Embryonic facial prominence (tissue), 1 donor: ENCODE results near the gene AIP.
"Not testable (repeated sequence)": the region's sequence is repeated elsewhere in the genome, so short reads cannot be mapped to it uniquely, and the experiment has no call there.

ENCODE experiments used
- DNase-seq: peaks from one replicate; pipeline ENCODE4 v3.0.0-alpha.2; 2016; ENCODE audit errors: extremely low spot score

AIP gene

GRCh38 chr11:67449116-67449844 is 33.5 kb upstream of the AIP start:
- no peak for DNase-seq

GRCh38 chr11:67450796-67451657 is 31.8 kb upstream of the AIP start:
- DNase-seq: no peak

- no peak for DNase-seq
Measured at GRCh38 chr11:67451658-67451976, 31.2 kb upstream of the AIP start.

DNA sequence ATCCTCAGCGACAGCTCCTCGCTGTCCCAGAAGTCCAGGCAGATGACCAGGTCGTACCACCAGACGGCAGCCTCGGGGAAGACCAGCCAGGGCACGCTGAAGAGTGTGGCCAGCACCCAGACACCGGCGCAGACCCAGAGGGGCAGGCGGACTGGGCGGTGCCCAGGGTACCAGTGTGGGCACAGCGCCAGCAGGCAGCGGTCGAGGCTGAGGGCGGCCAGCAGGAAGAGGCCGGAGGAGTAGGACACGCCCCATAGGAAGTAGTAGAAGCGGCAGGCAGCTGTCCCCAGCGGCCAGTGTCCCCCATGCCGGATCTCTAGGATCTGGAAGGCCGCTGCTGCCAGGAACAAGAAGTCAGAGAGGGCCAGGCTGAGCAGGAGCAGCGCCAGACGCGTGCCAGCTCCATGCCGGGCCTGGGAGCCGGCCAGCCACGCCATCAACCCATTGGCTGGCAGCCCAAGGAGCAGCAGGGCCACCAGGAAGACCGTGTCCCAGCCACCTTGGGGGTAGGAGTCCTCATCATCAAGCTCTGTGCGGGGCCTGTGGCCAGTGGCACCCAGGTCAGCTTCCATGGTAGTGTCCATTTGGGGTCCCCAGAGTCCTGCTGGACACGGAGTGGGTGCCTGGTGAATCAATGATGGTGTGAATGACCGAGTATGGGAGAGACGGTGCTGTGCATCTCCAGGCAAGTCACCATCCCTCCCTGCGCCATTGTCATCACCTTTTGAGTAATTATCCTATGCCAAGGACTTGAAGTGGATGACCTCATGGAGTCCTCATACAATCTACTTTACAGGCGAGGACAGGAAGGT is 30.5 kb upstream of the AIP start, which contains the start of gene GPR152:
Gene GPR152 (minus strand): TSS at position 589 of the 812 bp plus-strand sequence. CDS start 5 bp downstream, at position 584.
- DNase-seq: no peak

DNA sequence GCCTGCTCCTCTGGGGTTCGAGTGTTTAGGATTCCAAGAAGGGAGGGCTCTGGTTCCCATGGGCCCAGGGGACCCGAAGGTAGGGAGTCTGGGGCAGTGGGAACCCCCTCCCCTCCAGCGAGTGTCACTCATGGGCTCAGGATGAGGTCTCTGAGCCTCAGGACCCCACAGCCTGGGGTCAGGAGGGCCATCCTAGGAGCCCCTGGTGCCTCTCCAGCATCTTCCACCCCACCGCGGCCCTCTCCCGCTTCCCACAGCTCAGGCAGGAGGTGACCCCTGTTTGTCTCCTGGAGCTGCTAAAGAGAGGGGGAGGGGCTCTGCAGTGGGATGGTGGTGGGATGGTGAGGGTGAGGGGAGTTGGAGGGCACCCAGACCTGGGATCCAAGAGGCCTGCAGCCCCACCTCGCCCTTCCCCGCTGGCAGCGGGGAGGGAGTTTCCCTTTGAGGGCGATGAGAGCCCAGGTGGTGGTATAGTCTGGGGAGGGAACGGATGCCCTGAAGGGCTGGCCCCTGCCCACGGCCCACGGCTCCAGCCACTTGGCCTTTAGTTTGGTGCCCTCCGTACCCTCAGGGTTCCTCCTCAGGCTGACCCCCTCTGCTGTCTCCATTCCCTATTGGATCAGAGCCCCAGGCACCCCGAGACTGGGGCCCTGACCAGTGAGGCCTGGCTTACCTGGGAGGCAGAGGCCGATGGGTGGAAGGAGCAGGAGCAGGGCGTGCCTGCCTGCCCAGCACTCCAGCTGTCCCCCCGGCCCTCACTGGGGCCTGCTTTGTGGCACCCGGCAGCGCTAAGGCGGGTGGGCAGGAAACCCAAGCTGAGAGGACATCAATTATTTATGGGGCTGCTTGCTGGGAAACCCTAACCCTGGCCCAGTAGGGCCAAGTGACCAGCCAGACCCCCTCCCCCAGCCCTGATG is 28.8 kb upstream of the AIP start:
- DNase-seq: no peak

DNA sequence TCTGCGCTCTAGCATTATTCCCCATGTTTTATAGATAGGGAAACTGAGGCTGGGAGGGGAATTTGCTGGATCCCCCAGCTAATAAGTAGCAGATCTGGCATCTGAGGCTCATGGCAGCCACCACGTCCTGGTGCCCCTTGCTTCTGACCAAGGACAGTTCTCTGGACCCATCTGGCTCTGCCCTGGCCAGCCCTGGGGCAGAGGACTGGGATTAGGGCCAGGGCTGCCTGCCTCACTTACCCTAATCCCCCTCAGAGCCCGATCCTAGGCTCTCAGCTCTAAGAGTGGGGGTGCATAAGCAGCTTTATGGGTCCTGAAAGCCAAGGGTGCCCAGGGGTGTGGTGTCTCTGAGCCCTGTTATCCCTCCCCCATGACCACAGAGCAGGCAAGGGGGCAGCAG is 27.8 kb upstream of the AIP start, which contains the start of gene CABP4:
Gene CABP4 (plus strand): TSS at position 301 of the 400 bp plus-strand sequence. CDS start 70 bp downstream, at position 371.
- no peak for DNase-seq

DNA sequence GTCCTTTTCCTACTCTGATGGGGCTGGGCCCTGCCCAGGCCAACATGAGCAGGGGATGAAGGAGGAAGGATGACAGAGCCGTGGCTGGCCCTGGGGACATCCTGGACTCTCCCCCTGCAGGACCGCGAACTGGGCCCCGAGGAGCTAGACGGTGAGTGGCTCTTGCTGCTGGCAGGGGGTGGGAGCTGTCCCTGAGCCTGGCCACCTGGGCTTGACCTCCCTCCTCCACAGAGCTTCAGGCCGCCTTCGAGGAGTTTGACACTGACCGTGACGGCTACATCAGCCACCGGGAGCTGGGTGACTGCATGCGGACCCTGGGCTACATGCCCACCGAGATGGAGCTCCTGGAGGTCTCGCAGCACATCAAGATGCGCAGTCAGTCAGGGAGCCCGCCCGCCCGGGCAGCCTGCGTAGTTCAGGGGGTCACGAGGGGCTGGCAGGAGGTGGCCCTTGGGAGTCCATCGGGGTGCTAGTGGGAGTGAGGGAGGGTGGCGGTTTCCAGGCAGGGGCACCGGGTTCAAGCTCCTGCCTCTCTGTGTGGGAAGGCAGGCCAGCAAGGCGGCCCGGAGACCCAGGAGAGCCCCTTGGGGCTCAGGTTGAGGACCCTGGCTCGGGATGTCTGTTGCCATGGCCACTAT is 26.6 kb upstream of the AIP start:
- DNase-seq: no peak

DNA sequence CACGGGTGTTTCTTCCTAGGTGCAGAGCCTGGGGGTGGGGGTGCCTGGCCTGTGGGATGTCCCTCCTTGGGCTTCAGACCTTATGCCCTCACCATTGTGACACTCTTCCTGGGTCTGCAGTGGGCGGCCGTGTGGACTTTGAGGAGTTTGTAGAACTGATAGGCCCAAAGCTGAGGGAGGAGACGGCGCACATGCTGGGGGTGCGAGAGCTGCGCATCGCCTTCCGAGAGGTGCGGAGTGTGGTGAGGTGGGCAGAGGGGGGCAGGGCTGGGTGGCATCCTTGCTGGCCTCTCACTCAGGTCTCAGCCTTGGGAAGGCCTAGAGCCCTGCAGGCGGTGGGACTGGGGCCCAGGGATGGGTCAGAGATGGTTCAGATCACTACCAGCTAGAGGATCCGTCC is 25.4 kb upstream of the AIP start:
- DNase-seq: no peak

DNA sequence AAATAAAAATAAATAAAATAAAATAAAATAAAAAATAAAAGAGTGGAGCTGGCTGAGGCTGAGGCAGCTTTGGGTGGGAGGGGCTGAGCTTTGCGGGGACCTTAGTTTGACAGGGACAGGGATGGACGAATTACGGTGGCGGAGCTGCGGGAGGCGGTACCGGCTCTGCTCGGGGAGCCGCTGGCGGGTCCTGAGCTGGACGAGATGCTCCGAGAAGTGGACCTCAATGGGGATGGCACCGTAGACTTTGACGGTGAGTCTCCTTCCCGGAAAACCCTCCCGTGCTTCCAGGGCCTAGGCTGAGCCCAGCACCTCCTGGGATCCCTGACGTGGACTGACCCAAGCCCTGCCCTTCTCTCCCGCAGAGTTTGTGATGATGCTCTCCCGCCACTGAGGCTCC is 24.6 kb upstream of the AIP start:
- DNase-seq: no peak

GRCh38 chr11:67463186-67463585 is 19.6 kb upstream of the AIP start:
- DNase-seq: no peak

GRCh38 chr11:67463680-67464410 is 19.0 kb upstream of the AIP start:
- no peak for DNase-seq

DNA sequence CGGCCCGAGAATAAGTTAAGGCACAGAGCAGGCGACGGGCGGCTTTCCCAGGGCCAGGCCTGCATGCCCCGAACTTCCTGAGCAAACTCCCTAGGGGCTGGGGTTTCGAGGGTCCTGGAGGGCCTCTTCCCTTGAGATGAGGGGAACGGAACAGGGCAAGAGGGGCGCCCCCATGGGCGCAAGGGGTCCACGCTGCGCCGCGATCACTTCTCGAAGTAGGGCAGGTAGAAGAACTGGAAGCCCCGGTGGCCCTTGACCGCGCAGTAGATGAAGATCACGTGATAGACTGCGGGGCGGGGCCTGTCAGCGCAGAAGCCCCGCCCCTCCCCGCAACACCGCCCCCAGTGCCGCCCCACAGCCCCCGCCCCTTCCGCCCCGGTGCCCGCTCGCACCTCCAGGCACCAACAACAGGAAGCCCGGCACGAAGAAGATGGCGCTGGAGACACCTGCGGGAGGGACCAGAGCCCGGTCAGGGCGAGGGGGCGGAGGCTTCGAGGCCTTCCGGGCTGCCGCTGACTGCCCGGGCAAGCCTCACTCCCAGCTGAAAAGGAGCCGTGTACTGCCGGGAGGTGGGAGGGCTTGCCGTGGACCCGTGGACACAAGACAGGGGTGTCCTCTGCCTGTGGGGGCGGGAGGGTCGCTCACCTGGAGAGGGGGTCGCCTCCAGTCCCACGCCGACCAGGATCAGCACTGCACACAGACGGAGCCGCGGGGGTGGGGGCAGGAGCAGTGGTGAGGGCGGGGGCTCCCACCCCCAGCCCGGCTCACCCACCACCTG is 18.2 kb upstream of the AIP start:
- DNase-seq: peak; percentile 59

DNA sequence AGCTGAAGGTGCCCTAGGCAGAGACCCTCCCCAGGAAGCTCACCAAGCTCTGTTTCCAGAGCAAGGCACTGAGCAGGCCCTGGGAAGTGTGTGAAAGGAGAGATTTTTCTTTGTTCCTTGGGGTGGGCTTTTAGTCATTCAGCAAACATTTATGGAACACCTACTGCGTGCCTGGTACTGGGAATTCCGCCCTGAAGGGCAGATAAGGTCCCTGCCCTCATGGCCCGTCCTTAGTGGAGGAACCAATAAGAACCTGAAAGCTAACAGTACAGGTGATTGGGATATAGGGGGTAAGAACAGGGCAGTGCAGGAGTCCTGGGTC is 17.7 kb upstream of the AIP start:
- no peak for DNase-seq

DNA sequence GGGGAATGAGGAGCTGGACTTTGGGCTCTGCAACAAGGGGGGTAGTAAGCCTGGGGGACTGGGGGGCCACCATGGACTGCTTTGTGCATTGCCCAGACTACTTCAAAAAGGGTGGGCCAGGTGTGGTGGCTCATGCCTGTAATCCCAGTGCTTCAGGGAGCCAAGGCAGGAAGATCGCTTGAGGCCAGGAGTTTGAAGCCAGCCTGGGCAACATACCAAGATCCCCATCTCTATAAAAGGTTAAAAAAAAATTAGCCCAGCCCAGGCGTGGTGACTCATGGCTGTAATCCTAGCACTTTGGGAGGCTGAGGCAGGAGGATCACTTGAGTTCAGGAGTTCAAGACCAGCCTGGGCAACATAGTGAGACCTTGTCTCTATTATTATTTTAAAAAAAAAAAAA is 17.3 kb upstream of the AIP start:
- DNase-seq: not testable (repeated sequence)

- no peak for DNase-seq
Measured at GRCh38 chr11:67466367-67466766, 16.5 kb upstream of the AIP start.

DNA sequence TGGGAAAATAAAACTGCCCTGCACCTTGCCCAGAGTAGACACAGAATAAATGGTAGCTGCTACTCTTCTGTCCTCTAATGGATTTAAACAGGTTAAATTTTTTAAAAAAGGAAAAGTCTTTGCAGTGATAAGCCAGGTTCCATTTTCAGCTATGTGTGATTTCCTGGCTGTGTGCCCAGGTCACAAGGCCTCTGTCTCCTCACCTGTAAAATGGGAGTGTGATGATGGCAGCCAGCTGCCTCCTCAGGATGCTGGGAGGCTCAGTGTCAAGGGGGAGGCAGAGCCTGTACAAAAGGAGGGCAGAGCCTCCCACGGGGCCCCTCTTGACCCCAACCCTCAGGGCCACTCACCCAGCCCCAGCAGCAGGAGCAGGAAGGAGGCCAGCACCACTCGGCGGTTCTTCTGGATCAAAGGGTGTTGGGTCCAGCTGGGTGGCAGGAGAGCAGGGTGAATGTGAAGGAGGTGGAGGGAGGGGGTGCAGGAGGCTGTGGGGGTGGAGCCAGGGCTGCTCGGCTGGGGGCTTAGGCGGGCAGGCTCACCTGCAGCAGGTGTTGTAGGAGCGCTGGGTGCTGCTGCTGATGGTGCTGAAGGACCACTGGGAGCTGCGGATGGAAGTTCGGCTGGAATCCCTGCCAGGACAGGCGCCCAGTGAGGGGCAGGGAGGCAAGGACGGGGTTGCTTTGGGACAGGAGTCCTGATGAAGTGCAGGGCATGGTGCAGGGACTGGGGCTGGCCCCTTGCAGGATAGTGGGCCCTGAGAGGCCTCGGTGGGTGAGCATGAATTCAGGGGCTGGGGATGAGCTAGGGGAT is 15.7 kb upstream of the AIP start:
- DNase-seq: no peak

- DNase-seq: no peak
Measured at GRCh38 chr11:67468056-67468455, 14.8 kb upstream of the AIP start.

DNA sequence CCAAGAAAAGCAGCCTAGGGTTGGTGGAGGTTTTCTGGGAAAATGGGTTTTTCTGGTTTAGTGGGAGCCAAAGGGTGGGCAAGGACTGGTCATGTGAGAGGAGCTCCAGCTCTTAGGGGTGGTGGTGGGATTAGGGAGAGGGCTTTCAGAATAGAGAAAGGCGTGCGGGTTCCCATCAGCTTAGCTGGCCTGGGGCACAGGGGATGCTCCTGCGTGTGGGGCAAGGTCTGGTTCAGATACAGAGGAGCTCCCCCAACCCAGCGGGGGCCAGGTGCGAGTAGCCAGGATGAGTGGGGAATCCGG is 14.4 kb upstream of the AIP start:
- DNase-seq: no peak
